ENCODE measurements around the gene BGN. TPM values are rescaled to one million over a fixed set of nuclear protein-coding genes. Genes with fewer than 3 reads are reported as not detected.

BGN gene
- total RNA-seq, 1 donor from 2014 or later = 0.56 TPM

GRCh38 chrX:153446950-153447580 is 47.7 kb upstream of the BGN start:
- no peak for TF ChIP-seq CTCF (IDR thresholded peaks at IDR 0.05; ENCODE audit: partially characterized antibody, unreplicated experiment)
- H3K4me3 Mint-ChIP-seq (ENCODE audit: unreplicated experiment) = no peak overlapping the region
- H3K9me3 Mint-ChIP-seq (ENCODE audit: unreplicated experiment) = no peaks in the 10 kb centered on the region
- H3K27me3 Mint-ChIP-seq (ENCODE audit: unreplicated experiment) = no peaks in the 10 kb centered on the region
- no peaks in the 10 kb centered on the region for H3K36me3 Mint-ChIP-seq (ENCODE audit: unreplicated experiment)
- no peaks in the 10 kb centered on the region for H3K4me1 Mint-ChIP-seq (ENCODE audit: low read depth, unreplicated experiment)
- DNase-seq = no peak
- no peak overlapping the region for H3K27ac Mint-ChIP-seq (ENCODE audit: unreplicated experiment)

DNA sequence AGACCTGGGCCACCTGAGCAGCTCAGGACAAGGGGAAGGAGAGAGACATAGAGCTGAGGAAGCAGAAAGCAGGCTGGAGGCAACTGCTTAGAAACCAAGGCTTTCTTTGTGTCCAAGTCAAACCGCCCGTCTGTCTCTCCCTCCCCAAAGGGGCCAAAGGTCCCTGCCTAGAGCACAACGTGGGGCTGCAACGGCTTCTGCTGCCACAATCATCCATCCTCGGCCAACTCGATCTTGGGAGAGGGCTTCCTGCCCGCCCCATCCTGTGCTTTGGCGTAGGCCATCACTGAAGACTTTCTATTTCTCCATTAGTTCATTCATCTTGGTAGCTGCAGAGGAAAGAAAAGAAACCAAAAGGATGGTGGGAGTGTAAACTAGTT is 47.2 kb upstream of the BGN start:
- no peak for DNase-seq
- Mint-ChIP-seq H3K27ac (ENCODE audit: unreplicated experiment) (no peak overlapping the region), H3K36me3 (ENCODE audit: unreplicated experiment) (no peaks in the 10 kb centered on the region), H3K4me1 (ENCODE audit: low read depth, unreplicated experiment) (no peaks in the 10 kb centered on the region), H3K27me3 (ENCODE audit: unreplicated experiment) (no peaks in the 10 kb centered on the region), H3K4me3 (ENCODE audit: unreplicated experiment) (no peak overlapping the region), H3K9me3 (ENCODE audit: unreplicated experiment) (no peaks in the 10 kb centered on the region)
- TF ChIP-seq CTCF (IDR thresholded peaks at IDR 0.05; ENCODE audit: partially characterized antibody, unreplicated experiment) = no peak

DNA sequence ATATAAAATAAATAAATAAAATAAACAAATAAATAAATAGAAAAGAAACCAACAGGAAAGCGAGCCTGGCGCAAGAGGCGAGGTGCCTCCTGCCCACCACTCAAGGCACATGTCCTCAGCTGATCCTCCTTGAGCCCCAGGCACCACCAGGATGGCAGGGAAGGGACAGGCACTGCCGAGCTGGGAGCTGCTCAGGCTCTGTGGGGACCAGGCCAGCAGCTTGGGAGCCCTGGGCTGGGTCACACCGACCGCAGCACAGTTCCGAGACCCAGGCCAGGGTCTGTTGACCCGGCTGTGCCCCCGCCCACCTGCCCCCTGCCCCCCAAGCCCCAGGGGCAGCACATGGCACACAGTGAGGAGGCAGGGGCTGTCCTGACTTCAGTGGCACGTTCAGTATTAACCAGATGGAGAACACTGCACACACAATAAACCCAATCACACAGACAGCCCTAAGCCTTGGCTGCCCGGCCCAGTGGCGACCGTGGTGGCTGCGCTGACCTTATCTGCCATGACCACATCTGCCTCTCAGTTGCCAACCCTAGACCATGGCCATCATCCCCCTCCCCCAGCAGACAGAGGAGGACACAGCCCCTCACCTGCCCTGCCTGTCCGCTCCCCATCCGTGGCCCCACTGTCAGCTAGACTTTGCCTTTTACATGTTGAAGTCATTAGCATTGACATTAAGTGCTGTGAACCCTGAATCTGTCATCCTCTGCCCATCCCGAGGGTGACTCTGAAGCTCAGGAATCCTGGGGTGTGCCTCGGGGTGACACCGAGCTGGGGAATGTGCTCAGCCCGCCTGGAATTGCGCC is 46.0 kb upstream of the BGN start:
- H3K27me3 Mint-ChIP-seq (ENCODE audit: unreplicated experiment) = no peaks in the 10 kb centered on the region
- DNase-seq = no peak
- no peak overlapping the region for H3K4me3 Mint-ChIP-seq (ENCODE audit: unreplicated experiment)
- H3K27ac Mint-ChIP-seq (ENCODE audit: unreplicated experiment) = no peak overlapping the region
- H3K9me3 Mint-ChIP-seq (ENCODE audit: unreplicated experiment) = no peaks in the 10 kb centered on the region
- no peaks in the 10 kb centered on the region for H3K4me1 Mint-ChIP-seq (ENCODE audit: low read depth, unreplicated experiment)
- TF ChIP-seq CTCF (IDR thresholded peaks at IDR 0.05; ENCODE audit: partially characterized antibody, unreplicated experiment) = no peak
- no peaks in the 10 kb centered on the region for H3K36me3 Mint-ChIP-seq (ENCODE audit: unreplicated experiment)

DNA sequence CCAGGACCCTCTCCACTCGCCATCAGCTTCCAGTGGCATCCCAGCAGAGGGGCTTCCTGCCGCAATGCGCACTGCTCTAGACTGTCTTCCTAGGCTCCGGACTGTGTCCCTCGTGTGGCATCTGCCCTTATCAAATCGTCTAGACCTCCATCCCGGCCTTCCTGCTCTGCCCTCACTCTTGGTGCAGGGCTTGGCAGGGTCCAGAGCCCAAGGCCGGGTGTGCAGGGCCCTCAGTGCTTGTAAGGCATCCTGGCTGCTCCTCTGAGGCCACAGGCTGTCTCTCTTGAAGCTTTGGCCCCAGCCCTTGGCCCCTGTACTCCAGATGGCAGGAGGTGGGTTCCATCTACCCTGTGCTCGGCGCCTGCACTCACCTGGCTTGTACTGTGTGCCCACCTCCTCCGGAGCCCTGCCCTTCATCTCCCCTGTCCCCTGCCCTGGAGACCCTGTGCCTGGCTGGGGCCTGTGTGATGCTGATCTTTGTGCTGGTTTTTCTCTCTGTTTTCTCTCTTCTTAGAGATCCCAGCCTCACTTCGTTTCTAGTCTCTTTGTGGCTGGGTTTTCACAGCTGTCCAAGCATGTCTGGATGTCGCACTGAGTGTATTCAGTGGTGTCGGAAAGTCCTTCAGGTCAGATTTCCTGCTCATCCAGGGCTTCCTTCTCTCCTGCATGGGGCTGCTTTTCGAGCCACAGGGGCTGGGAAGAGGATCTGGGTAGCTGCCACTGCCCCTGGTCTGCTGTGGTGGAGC is 45.2 kb upstream of the BGN start:
- no peaks in the 10 kb centered on the region for H3K36me3 Mint-ChIP-seq (ENCODE audit: unreplicated experiment)
- DNase-seq = no peak
- no peak overlapping the region for H3K27ac Mint-ChIP-seq (ENCODE audit: unreplicated experiment)
- no peaks in the 10 kb centered on the region for H3K27me3 Mint-ChIP-seq (ENCODE audit: unreplicated experiment)
- H3K4me3 Mint-ChIP-seq (ENCODE audit: unreplicated experiment) = no peak overlapping the region
- TF ChIP-seq CTCF (IDR thresholded peaks at IDR 0.05; ENCODE audit: partially characterized antibody, unreplicated experiment) = no peak
- no peaks in the 10 kb centered on the region for H3K4me1 Mint-ChIP-seq (ENCODE audit: low read depth, unreplicated experiment)
- no peaks in the 10 kb centered on the region for H3K9me3 Mint-ChIP-seq (ENCODE audit: unreplicated experiment)

Data from glutamatergic neuron (in vitro differentiated cells).